GM18867 (cell line): ENCODE results near the gene ANKRD28.
A peak's percentile ranks its signal among the peaks of the same experiment; 100 is the strongest.

Experiments used
- ATAC-seq: cut with Tn5 transposase; IDR thresholded peaks from one replicate; pipeline ENCODE4 v1.9.1; 2021; ENCODE audit warnings: mild to moderate bottlenecking, moderate library complexity; ENCODE audit not compliant: unreplicated experiment

Gene ANKRD28

GRCh38 chr3:15804553-15805095 lies 6.8 kb upstream of the ANKRD28 start:
- ATAC-seq: peak; percentile 58

DNA sequence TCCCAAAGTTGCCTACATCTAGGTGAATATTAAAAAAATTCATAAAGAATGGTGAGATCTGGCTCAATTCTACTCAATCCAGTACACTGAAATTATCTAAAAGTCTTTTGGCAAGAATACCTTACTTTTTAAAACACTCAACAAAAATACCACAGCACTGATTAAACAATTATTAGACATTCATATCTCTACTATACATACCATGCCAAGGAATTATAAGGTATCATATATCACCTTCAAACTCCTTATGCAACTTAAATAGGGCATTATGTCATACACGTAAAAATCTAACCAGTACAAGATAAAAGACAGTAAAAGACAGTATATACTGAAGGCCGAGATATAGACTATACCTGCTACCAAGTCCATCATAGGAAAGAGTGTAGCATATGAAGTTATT lies 6.1 kb upstream of the ANKRD28 start:
- ATAC-seq: no peak

- no peak for ATAC-seq
These were observed 3.5 kb upstream of the ANKRD28 start for GRCh38 chr3:15801298-15801697.

- ATAC-seq: no peak
These were observed 3.0 kb upstream of the ANKRD28 start for GRCh38 chr3:15800780-15801179.

DNA sequence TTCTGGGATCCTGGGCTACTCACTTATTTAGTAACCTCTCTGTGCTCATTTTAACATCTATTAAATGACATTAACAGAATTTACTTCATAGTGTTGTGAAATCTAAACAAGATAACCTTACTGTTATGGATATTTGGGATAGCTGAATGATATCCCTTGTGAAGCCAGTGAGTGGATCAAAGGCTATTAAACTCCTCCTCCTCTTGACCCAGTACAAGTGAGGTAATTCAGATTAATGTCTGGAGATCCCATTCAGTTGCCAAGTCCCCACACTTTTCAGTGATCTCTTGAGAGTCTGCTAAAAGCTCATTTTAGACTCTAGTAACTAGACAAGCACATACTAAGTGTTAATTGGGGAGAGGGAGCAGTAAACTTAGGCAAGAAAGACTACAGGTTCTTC lies 2.5 kb upstream of the ANKRD28 start:
- no peak for ATAC-seq

DNA sequence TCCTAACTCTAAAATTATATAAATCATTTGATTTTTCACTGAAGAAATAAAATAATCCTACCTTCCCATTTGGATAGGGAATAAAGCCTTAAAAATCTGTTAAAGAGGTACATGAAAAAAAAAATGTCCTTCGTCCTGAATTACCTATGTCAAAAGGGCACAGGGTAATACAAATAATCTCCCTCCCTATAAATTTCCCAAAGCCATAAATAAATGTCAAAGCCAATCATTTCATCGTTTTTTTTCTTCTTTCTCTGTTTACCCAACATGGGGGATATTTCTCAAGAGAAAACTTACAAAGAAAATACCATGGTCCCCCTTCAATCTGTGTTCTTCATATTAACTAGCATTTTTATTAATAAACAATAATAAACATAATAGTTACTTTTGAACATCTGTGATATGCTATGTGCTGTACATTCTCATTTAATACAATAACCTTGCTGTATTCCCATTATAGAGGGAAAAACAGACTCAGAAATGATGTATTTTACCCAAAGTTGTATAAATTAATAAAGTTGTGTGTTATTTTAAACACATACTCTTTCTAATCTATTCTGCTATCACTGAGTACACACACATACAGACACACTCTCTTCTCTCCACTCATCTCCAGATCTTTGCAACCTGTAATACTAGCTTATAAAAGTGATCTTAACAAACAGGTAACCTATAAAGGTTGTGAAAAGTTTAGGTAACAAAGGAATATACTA lies 910 bp upstream of the ANKRD28 start:
- ATAC-seq: no peak

DNA sequence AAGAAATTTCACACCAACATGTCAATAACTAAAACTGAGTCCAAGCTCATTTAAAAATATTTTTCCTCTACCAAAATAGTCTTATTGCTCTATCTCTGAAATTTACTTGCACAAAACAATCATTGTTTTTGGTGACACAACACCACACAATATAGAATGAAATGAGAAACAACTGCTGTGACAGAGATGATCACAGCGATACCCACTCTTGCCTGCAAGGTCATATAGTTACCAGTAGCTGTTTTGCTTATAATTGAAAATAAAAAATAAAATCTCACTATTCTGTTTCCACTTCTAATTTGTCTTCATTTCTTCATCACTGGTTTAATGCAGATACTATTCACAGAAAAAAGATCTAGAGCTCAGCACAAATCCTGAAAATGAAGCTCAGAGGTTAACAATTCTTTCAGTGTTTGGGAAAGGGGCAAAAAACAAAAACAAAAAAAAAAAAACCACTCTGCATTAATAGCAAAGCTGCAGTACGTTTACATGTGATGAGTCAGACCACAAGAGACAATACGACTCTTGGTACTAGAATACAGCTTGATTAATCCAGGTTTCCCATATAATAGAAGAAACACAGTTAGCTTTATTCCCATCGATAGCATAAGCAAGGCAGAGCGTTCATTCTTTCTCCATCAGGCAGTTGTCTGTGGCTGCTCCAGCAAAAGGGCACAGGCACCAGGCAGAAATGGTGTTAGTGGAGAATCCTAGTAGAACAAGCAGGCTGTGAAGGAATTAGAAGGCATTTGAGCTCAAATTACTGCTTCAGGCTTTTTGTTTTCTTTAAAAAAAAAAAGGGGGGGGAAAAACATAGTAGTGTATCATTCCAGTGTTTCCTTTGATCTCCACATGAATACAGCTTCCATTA lies 773 bp downstream of the ANKRD28 start:
- ATAC-seq: no peak

DNA sequence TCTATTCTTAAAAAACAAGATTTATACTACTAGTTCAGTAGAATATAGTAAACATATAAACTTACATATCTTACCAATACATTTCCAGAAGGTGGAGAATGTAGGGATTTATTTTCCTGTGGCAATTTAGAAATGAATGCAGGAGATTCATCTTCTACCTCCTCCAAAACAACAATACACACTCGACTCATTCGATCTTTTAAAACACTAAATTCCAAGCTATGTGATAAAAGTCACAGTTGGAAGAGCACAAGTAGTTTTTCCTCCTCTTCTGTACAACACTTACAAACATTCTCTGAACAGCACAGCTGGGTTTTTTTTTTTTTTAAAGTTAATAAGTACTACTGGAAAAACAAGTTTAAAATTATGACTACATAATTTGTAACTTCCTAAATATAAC lies 1.4 kb downstream of the ANKRD28 start:
- no peak for ATAC-seq

DNA sequence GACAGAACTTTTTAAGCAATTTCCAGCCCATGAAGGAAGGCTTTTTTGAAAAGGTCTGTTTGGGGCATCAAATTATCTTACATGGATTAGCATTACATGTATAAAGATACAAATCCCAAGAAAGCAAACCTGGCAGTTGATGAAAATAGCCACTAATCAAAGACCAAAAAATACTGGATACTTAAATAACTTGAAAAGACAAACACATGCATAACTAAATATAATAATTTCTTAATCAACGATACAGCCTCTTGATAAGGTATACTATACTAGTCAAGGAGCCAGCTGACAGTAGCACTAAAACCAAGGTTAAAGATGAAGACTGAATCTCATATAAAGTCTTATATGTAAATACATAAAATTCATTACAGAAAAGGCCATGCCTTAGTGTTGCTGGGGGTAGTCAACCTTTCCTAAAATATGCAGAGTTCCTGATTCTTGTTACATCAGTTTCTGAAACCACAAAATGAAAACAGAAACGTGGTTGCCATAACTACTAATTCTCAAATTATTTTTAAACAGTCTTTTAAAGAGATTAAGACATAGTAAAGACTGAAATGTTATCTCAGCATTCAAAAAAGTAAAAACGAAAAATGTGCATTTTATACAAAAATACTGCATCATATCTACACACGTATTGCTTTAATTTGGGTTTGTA lies 2.0 kb downstream of the ANKRD28 start:
- ATAC-seq: peak; percentile 44

DNA sequence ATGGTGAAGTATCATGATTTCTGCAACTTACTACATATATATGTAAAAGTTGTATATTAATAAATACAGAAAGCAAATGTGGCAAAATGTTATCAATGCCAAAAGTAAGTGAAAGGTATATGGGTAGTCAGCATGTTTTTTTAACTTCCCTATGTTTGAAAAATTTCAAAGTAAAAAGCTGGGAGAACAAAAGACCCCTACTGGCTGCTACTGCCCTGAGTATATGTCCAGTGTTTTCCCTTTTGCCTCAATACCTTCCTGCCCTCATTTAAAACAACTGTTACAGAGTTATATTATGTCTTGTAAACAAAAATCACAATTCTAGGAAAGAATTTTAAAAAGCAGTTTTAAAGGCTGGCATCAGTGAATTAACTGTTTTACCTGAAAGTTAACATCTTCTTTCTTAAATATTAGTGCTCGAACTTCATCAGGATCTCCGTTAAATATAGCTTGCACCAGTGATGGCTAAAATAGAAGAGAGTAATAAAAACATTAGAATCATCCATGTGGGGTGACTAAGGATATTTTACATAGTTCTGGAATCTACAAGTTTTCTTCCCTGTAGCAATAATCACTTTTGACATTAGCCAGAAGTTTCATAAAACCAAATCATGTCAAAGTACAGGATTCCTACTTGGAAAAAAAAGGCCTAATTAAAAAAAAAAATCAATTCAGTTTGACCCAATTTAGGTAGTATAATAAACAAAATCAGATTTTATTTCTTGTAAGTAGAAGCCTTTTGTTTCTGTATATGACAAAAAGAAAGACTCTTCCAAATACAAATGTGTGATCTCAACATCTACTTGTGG lies 2.7 kb downstream of the ANKRD28 start:
- ATAC-seq: no peak

DNA sequence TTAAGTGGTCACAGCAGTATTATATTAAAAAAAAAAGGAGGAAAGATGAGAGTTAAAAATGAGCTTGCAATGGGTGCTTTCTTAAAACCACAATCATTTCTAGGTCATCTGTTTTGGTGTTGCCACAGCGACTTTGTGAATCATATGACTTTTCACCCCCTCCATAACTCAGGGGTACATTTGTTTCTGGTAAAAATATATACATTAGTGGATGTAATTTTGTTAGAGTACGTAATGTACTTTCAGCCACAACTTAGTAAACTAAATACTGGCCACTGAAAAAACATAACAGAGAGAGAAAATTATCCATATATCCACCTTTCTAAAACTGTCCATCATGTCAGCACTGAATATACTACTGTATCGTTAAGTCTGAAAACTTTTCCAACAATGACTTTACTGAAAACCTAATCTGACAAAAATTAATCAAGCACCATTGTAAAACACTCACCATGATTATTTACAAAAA lies 3.4 kb downstream of the ANKRD28 start:
- ATAC-seq: no peak

DNA sequence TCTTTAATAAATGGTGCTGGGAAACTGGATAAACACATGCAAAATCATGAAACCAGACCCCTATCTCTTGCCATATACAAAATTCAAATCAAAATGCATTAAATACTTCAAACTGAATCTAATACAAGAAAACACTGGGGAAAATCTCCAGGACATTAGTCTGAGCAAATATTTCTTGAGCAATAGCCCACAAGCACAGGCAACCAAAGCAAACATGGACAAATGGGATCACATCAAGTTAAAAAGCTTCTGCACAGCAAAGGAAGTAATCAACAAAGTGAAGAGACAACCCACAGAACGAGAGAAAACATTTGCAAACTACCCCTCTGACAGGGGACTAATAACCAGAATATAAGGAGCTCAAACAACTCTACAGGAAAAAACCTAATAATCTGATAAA lies 6.3 kb downstream of the ANKRD28 start:
- no peak for ATAC-seq

- ATAC-seq: no peak
These were observed 9.8 kb downstream of the ANKRD28 start for GRCh38 chr3:15787941-15788340.

DNA sequence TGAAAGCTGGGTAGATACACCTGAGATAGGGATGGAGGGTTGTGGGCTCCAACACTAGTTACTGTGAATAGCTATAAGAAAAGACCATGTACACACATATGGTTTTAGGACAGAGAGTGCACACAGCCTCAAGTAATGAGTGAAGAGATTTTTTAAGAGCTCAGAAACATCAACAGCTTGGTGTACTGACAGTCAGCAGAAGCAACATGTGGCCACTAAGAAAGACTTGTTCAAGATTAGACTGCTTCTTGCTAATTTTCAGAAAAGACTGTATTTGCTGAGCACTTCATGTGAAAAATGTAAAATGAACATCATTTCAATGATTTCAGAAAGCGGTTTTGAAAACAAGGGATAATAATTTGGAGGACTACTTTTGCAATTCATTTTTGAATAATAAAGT lies 10.3 kb downstream of the ANKRD28 start:
- no peak for ATAC-seq

DNA sequence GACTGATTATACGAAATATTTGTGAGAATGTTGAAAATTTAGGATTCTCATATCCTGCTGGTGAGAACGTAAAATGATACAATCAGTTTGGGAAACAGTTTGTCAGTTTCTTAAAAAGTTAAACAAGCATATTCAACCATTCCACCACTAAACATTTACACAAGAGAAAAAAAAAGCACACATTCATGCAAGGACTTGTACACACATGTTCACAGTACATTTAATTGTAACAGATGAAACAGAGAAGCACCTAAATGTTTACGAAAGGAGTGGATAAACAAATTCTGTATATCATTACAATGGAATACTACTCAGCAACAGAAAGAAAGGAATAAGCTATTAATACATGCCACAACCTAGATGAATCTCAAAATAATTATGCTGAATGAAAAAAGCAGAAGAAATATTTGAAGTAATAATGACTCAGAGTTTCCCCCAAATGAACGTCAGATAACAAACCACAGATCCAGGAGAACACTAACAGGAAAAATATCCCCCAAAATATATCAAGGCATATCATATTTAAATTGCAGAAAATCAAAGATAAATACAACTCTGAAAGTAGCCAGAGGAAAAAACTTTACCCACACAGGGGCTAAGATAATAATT lies 14.3 kb downstream of the ANKRD28 start:
- no peak for ATAC-seq

- ATAC-seq: no peak
These were observed 15.3 kb downstream of the ANKRD28 start for GRCh38 chr3:15782429-15782828.

GRCh38 chr3:15781637-15782402 lies 16.0 kb downstream of the ANKRD28 start:
- ATAC-seq: no peak

GRCh38 chr3:15781131-15781530 lies 16.6 kb downstream of the ANKRD28 start:
- ATAC-seq: no peak

- ATAC-seq: no peak
These were observed 18.7 kb downstream of the ANKRD28 start for GRCh38 chr3:15779111-15779510.
